Activated CD8-positive, alpha-beta memory T cell treated with anti-CD3 and anti-CD28 coated beads for 48 hours (primary cell): ENCODE data around the gene AJM1.
"Not testable (repeated sequence)": the region's sequence is repeated elsewhere in the genome, so short reads cannot be mapped to it uniquely, and the experiment has no call there.

Experiments used
- DNase-seq, 3 experiments: peaks; one replicate each; pipeline ENCODE4 v3.0.0-alpha.2; 2020; ENCODE audit warnings: low read depth in 2 of 3, low spot score in 2 of 3

Gene AJM1

GRCh38 chr9:136866898-136867421, 24.7 kb downstream of the AJM1 start:
- not testable (repeated sequence) for DNase-seq

- DNase-seq: no peak
These were observed 25.2 kb downstream of the AJM1 start for GRCh38 chr9:136867480-136867879.

DNA sequence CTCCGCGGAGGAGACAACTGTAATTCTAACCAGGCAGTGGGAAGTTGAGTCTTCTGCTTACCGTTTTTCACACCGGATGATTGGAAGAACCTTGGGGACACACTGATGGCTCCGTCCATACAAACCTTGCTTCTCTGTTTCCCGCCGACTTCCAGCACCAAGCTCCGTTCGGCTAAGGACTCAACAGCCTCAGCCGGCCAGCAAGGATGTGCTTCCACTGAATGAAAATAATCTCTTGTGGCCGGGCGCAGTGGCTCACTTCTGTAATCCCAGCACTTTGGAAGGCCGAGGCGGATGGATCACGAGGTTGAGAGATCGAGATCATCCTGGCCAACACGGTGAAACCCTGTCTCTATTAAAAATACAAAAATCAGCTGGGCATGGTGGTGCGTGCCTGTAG, 25.6 kb downstream of the AJM1 start:
- no peak for DNase-seq

GRCh38 chr9:136868644-136869043, 26.4 kb downstream of the AJM1 start:
- DNase-seq: no peak

DNA sequence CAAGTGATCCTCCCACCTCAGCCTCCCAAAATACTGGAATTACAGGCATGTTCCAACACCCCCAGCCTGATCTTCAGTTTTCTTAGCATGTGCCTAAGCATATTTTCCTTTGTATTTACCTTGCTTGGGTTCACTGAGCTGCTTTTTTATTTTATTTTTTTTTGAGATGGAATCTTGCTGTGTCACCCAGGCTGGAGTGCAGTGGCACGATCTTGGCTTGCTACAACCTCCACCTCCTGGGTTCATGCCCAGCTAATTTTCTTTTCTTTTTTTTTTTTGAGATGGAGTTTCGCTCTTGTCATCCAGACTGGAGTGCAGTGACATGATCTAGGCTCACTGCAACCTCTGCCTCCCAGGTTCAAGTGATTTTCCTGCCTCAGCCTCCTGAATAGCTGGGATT, 27.3 kb downstream of the AJM1 start:
- DNase-seq: not testable (repeated sequence)

GRCh38 chr9:136875155-136875554, 32.9 kb downstream of the AJM1 start:
- DNase-seq: no peak

- no peak for DNase-seq
These were observed 34.2 kb downstream of the AJM1 start for GRCh38 chr9:136876476-136876875.

GRCh38 chr9:136880651-136881050, 38.4 kb downstream of the AJM1 start:
- DNase-seq: no peak

- peak in 2 of 3 experiments; percentile 39 to 44 for DNase-seq
These were observed 39.4 kb downstream of the AJM1 start for GRCh38 chr9:136881691-136882108.

DNA sequence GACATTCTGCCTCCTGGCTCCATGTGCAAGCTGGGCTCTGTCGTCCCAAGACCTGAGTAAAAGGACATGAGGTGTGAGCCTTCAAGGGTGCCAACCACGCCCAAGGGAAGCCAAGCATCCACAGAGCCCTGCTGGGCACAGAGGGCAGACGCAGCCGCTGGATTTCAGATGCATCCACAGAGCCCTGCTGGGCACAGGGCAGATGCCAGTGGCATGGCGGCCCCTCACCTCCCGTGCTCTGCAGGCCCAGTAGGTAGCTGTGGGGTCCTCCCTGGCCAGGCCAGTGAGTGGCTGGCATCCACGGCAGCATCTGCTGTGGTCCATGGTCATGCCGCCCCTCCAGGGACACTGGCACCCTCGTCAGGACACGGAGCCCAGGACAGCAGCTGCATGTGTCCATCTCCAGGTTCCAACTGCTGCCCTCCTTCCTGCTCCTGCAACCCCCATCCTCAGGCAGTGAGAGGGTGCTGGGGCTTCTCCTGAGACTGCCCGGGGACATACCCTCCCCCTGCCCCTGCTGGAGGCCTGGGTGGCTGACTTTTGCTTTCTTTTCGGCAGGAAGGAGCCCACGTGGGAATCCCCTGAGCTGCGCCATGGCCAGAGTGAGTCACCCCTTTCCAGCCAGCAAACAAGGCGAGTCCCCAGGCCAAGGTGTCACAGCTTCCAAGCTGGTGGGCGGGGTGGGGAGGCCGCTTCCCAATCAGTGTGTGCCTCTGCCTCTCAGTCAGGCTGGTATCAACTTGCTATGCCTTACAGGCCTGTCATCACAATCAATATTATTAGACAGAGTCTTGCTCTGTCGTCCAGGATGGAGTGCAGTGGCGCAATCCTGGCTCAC, 40.0 kb downstream of the AJM1 start:
- DNase-seq: peak; percentile 49 to 83 (median 81)

DNA sequence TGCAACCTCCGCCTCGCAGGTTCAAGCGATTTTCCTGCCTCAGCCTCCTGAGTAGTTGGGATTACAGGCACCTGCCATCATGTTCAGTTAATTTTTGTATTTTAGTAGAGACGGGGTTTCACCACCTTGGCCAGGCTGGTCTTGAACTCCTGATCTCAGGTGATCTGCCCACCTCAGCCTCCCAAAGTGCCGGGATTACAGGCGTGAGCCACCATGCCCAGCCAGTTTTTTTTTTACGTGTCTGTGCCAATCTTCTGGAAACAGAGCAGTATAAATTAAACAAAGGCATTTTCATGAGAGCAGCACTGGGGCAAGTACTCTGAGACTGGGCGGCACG, 40.6 kb downstream of the AJM1 start:
- not testable (repeated sequence) for DNase-seq

DNA sequence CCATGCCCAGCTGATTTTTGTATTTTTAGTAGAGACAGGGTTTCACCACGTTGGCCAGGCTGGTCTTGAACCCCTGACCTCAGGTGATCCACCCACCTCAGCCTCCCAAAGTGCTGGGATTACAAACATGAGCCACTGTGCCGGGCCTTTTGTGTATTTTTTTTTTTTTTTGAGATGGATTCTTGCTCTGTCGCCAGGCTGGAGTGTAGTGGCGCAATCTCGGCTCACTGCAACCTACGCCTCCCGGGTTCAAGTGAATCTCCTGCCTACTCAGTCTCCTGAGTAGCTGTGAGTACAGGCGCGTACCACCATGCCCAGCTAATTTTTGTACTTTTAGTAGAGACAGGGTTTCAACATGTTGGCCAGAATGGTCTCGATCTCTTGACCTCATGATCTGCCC, 41.4 kb downstream of the AJM1 start:
- DNase-seq: not testable (repeated sequence)

GRCh38 chr9:136885950-136886578, 43.8 kb downstream of the AJM1 start, which contains the start of gene TRAF2:
Gene TRAF2 (plus strand): TSS chr9:136886516. CDS start chr9:136898741, 12,225 bp downstream.
- DNase-seq: peak; percentile 85 to 98 (median 97)

DNA sequence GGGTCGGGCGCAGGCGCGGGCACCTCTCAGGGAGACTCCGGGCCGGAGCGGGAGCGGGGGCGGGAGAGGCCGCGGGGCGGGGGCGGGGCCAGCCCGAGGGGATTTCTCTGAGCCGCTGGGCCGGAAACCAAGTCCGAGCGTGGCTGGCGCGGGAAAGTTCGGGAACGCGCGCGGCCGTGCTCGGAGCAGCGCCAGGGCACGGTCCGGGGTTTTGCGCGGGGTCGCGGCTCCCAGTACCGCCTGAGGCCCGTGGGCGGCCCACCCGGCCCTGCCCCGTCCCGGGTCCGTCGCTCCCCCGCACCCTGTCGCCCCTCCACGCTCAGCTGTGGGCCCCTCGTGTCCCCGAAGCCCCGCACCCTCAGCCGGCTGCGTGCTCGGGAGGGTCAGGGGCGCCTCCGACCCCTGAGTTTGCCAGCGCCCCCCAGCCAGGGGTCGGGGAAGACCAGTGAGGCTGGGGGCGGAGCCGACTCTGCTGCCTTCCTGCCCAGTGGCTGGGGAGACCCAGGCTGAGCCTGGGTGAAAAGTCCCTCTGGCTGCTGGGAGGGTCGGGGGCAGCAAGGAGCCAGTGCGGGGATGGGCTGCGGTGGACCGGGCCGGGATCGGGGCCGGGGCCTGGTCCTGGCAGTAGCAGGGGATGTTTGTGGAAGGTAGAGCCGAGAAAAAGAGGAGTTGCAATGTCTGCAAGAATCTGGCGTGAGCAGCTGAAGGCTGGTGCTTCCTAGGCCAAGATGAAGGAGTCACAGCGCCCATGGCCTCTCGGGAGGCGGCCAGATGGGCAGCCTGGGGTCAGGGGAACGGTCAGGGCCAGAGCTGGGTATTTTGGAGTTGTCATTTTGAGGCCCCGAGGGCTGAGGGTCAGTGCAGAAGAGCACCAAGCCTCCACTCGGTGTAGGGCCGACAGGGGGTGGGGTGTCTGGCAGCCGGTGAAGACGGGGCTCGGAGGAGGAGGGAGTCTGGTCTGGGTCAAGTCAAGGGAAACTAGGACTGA, 44.6 kb downstream of the AJM1 start:
- DNase-seq: peak in 2 of 3 experiments; percentile 18 to 35

DNA sequence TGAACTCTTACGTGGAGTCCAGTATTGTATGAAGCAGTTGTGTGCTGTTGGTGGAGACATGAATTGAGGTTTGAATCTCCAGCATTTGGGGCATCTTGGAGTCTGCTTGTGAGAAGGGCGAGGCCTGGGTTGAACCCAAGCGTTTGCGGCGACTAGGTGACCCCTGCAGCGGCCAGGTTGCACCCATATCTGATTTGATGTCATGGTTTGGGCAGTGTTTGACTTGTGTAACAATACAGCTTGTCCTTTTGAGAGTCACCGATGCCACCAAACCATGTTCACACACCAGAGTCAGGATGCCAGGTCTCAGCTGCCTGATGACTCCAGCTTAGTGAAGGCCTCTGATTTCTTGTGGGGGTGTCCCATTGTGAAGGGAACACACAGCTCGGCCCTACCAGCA, 46.2 kb downstream of the AJM1 start:
- no peak for DNase-seq

- no peak for DNase-seq
These were observed 47.6 kb downstream of the AJM1 start for GRCh38 chr9:136889858-136890257.

GRCh38 chr9:136890661-136891060, 48.4 kb downstream of the AJM1 start:
- DNase-seq: no peak
